H1 (cell line): ENCODE results near the gene C1QL1. TPM values are rescaled to one million over a fixed set of nuclear protein-coding genes. Genes with fewer than 3 reads are reported as not detected.

ENCODE experiments used
- CTCF ChIA-PET: fragments of 300-600 bp; sonication (Branson Sonifier 250); formaldehyde crosslinking; loops from one replicate; lab custom pipeline; 2021; ENCODE audit not compliant: partially characterized antibody; lab: Charles Lee
- POLR2A ChIA-PET: fragments of 300-600 bp; sonication (Branson Sonifier 250); formaldehyde crosslinking; loops from one replicate; lab custom pipeline; 2021; ENCODE audit warnings: inconsistent platforms; ENCODE audit not compliant: partially characterized antibody; lab: Charles Lee
- DNase-seq, 2 experiments: peaks; one replicate each; pipeline versions ENCODE4 v3.0.0 to v3.0.0-alpha.2; 2010 to 2022; ENCODE audit warnings: low spot score in 2 of 2, low read depth in 1 of 2, mixed read lengths in 1 of 2
- FAIRE-seq: peaks from 2 replicates; lab custom pipeline; 2011; peaks lifted over from hg19 to GRCh38; lab: Jason Lieb, UNC
- H2AFZ ChIP-seq: 2 replicates; pipeline ENCODE4 v1.8.1; 2012; ENCODE audit warnings: low read length, inconsistent platforms
- H2AK5ac ChIP-seq: 2 replicates; pipeline ENCODE4 v1.6.1; 2013; ENCODE audit warnings: low read depth, low read length
- H2BK120ac ChIP-seq: replicated peaks from 2 replicates; pipeline ENCODE3; 2013; ENCODE audit warnings: low read depth, low read length, inconsistent platforms
- H2BK12ac ChIP-seq: 2 replicates; pipeline ENCODE4 v1.6.1; 2013; ENCODE audit warnings: low read depth, low read length
- H2BK15ac ChIP-seq: 2 replicates; pipeline ENCODE4 v1.6.1; 2013; ENCODE audit warnings: low read length
- H2BK20ac ChIP-seq: 2 replicates; pipeline ENCODE4 v1.6.1; 2013; ENCODE audit warnings: low read length
- H2BK5ac ChIP-seq: 2 replicates; pipeline ENCODE4 v1.6.1; 2013; ENCODE audit warnings: low read depth, low read length
- H3K14ac ChIP-seq: 2 replicates; pipeline ENCODE4 v1.6.1; 2013; ENCODE audit warnings: inconsistent platforms; ENCODE audit not compliant: insufficient read length
- H3K18ac ChIP-seq: 2 replicates; pipeline ENCODE4 v1.6.1; 2013; ENCODE audit warnings: low read length; ENCODE audit errors: extremely low read depth
- H3K23ac ChIP-seq: 2 replicates; pipeline ENCODE4 v1.6.1; 2013; ENCODE audit warnings: inconsistent platforms; ENCODE audit not compliant: insufficient read length
- H3K23me2 ChIP-seq: 2 replicates; pipeline ENCODE4 v1.6.1; 2013; ENCODE audit warnings: low read depth, low read length
- H3K27ac ChIP-seq: 2 replicates; pipeline ENCODE4 v1.6.1; 2011; ENCODE audit warnings: low read depth, low read length, inconsistent platforms
- H3K27me3 ChIP-seq, 4 experiments: replicated peaks in 1 of 4; 1 replicate in 1 of 4; 2 replicates in 3 of 4; pipeline versions ENCODE4 v1.6.1 to v1.8.1; 2011 to 2013; ENCODE audit warnings: low read length in 3 of 4, mild to moderate bottlenecking in 3 of 4, inconsistent platforms in 2 of 4, mixed read lengths in 2 of 4, moderate library complexity in 1 of 4; ENCODE audit not compliant: control insufficient read depth in 3 of 4, insufficient read depth in 3 of 4; ENCODE audit errors: extremely low read depth in 1 of 4
- H3K36me3 ChIP-seq, 4 experiments: 2 replicates each; pipeline versions ENCODE4 v1.6.1 to v1.8.1; 2011 to 2013; ENCODE audit warnings: mild to moderate bottlenecking in 4 of 4, low read length in 3 of 4, moderate library complexity in 2 of 4, control low read depth in 1 of 4, inconsistent platforms in 1 of 4; ENCODE audit not compliant: insufficient read depth in 4 of 4, control insufficient read depth in 2 of 4
- H3K4ac ChIP-seq: replicated peaks from 2 replicates; pipeline ENCODE3; 2013; ENCODE audit warnings: low read length, low read depth, mixed read lengths, inconsistent platforms; ENCODE audit not compliant: insufficient read length
- H3K4me1 ChIP-seq, 4 experiments: replicated peaks in 1 of 4; 1 replicate in 1 of 4; 2 replicates in 3 of 4; pipeline versions ENCODE4 v1.6.1 to v1.8.1; 2011 to 2013; ENCODE audit warnings: low read length in 3 of 4, inconsistent platforms in 2 of 4, mixed read lengths in 1 of 4; ENCODE audit not compliant: insufficient read depth in 4 of 4, control insufficient read depth in 3 of 4
- H3K4me2 ChIP-seq, 2 experiments: 2 replicates each; pipeline versions ENCODE4 v1.6.1 to v1.8.1; 2011 to 2013; ENCODE audit warnings: low read depth in 2 of 2, low read length in 2 of 2, control low read depth in 1 of 2, inconsistent platforms in 1 of 2, mild to moderate bottlenecking in 1 of 2; ENCODE audit not compliant: insufficient read depth in 1 of 2
- H3K4me3 ChIP-seq, 4 experiments: fragments of 200-600, 300-600 bp in 1 of 4; sonication (generic), shearing (Covaris generic), sonication (Bioruptor Twin) in 1 of 4; 2 replicates each; pipeline versions ENCODE4 v1.5.1 to v1.8.1; 2011 to 2016; ENCODE audit warnings: low read length in 4 of 4, low read depth in 3 of 4, control low read depth in 2 of 4, inconsistent platforms in 2 of 4, mild to moderate bottlenecking in 2 of 4, mixed read lengths in 1 of 4, moderate library complexity in 1 of 4; ENCODE audit not compliant: insufficient read depth in 2 of 4; ENCODE audit errors: extremely low read depth in 1 of 4
- H3K56ac ChIP-seq: replicated peaks from 2 replicates; pipeline ENCODE3; 2013; ENCODE audit warnings: low read depth, mild to moderate bottlenecking, mixed read lengths, low read length, inconsistent platforms; ENCODE audit not compliant: insufficient read length
- H3K79me1 ChIP-seq: 2 replicates; pipeline ENCODE4 v1.6.1; 2013; ENCODE audit warnings: low read depth, low read length, control low read depth
- H3K79me2 ChIP-seq, 2 experiments: 2 replicates each; pipeline versions ENCODE4 v1.6.1 to v1.8.1; 2012 to 2013; ENCODE audit warnings: low read length in 2 of 2, mild to moderate bottlenecking in 2 of 2, inconsistent platforms in 1 of 2; ENCODE audit not compliant: insufficient read depth in 2 of 2, control insufficient read depth in 1 of 2
- H3K9ac ChIP-seq, 4 experiments: replicated peaks in 1 of 4; 1 replicate in 1 of 4; 2 replicates in 3 of 4; pipeline versions ENCODE4 v1.6.1 to v1.8.1; 2011 to 2013; ENCODE audit warnings: low read depth in 3 of 4, low read length in 3 of 4, control low read depth in 2 of 4, mild to moderate bottlenecking in 2 of 4, moderate library complexity in 2 of 4, inconsistent platforms in 1 of 4; ENCODE audit errors: extremely low read depth in 1 of 4
- H3K9me3 ChIP-seq, 2 experiments: 2 replicates each; pipeline versions ENCODE4 v1.6.1 to v1.8.1; 2012 to 2013; ENCODE audit warnings: mild to moderate bottlenecking in 2 of 2, moderate library complexity in 2 of 2, control low read depth in 1 of 2, inconsistent platforms in 1 of 2, low read depth in 1 of 2, low read length in 1 of 2, mixed read lengths in 1 of 2; ENCODE audit not compliant: insufficient read depth in 2 of 2
- H4K20me1 ChIP-seq, 2 experiments: replicated peaks in 1 of 2; 2 replicates each; pipeline versions ENCODE3 to v1.8.1; 2011 to 2013; ENCODE audit warnings: inconsistent platforms in 2 of 2, low read length in 2 of 2, mild to moderate bottlenecking in 1 of 2; ENCODE audit not compliant: insufficient read depth in 2 of 2, control insufficient read depth in 1 of 2
- H4K5ac ChIP-seq: 2 replicates; pipeline ENCODE4 v1.6.1; 2013; ENCODE audit warnings: low read length, low read depth, mixed read lengths, inconsistent platforms; ENCODE audit not compliant: insufficient read length
- H4K8ac ChIP-seq: 2 replicates; pipeline ENCODE4 v1.8.0; 2013; ENCODE audit warnings: mild to moderate bottlenecking, moderate library complexity, low read length, inconsistent platforms; ENCODE audit not compliant: insufficient read depth; ENCODE audit errors: extremely low read depth
- H4K91ac ChIP-seq: replicated peaks from 2 replicates; pipeline ENCODE3; 2013; ENCODE audit warnings: low read length, mixed read lengths, inconsistent platforms; ENCODE audit not compliant: insufficient read length
- MAX ChIP-seq: IDR thresholded peaks from 2 replicates; pipeline ENCODE4 v1.6.1; 2012; ENCODE audit warnings: inconsistent platforms
- SP1 ChIP-seq: IDR thresholded peaks from 2 replicates; pipeline ENCODE4 v1.6.1; 2011; ENCODE audit warnings: low read depth, low read length
- TEAD4 ChIP-seq: IDR thresholded peaks from 2 replicates; pipeline ENCODE4 v1.6.1; 2012; ENCODE audit warnings: low read depth, low read length, inconsistent platforms, mixed read lengths
- WGBS, 2 experiments: shearing (Covaris generic) in 1 of 2; methylation state at CpG; one replicate each; pipeline versions ENCODE4 v1.1.6 to v1.1.7; 2013 to 2015; ENCODE audit warnings: low lambda C conversion rate in 2 of 2, mixed read lengths in 2 of 2, inconsistent platforms in 1 of 2, low coverage in 1 of 2, missing lambda C conversion rate in 1 of 2; ENCODE audit not compliant: insufficient replicate concordance in 2 of 2, insufficient coverage in 1 of 2, insufficient read length in 1 of 2; ENCODE audit errors: extremely low coverage in 1 of 2, missing lambda C conversion rate in 1 of 2; 5-methylcytosine and 5-hydroxymethylcytosine counted together
- polyA plus RNA-seq, 7 experiments: library from polyadenylated mRNA; depleted of rRNA in 3 of 7; stranded (reverse) in 5 of 7; unstranded in 2 of 7; fragments of >200 nt in 5 of 7; fragments of 200-250 nt in 2 of 7; gene quantifications; 1 replicate in 5 of 7; 2 replicates in 1 of 7; 4 replicates in 1 of 7; pipeline versions ENCODE4 v1.2.1 to v1.2.3, GENCODE V29; 2011 to 2013; ENCODE audit warnings: missing spikeins in 2 of 7, mixed read lengths in 2 of 7
- total RNA-seq: library from RNA; stranded (reverse); fragmentation: NEBNext Ultra II Directional; extraction: Animal tissue kit (Norgen Biotek cat#: 25700); gene quantifications from 2 replicates; pipeline ENCODE4 v1.2.1, GENCODE V29; 2021
- TF ChIP-seq, protein P1 (sequence below): IDR thresholded peaks from 2 replicates; pipeline ENCODE4 v1.6.1; 2011; ENCODE audit warnings: low read length, improper control_type of control experiment

Gene C1QL1
- total and polyA plus RNA-seq, 2 of the 8 experiments (the other 6 are each of a cell fraction or from before 2014, with no cell fraction given) = 7.6 to 10.5 TPM

- TF ChIP-seq, protein P1, sequence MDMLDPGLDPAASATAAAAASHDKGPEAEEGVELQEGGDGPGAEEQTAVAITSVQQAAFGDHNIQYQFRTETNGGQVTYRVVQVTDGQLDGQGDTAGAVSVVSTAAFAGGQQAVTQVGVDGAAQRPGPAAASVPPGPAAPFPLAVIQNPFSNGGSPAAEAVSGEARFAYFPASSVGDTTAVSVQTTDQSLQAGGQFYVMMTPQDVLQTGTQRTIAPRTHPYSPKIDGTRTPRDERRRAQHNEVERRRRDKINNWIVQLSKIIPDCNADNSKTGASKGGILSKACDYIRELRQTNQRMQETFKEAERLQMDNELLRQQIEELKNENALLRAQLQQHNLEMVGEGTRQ = no peak
- TF ChIP-seq MAX (no peak), TEAD4 (peak; percentile 58; the same call in 1 of the 2 replicates), SP1 (no peak)
- no peak for DNase-seq
- no peaks in the 10 kb centered on the region for H3K9me3 ChIP-seq
- no peak overlapping the region for H4K8ac ChIP-seq
- no peak overlapping the region for H3K27ac ChIP-seq
- no peak overlapping the region for H2BK120ac ChIP-seq
- peak; percentile 19 for FAIRE-seq
- H3K36me3 ChIP-seq = peaks cover 0 to 17% (median 10%) of the 10 kb centered on the region in 4 experiments; a peak in 5 of 8 replicates
- no peak overlapping the region for H3K14ac ChIP-seq
- no peak overlapping the region for H4K91ac ChIP-seq
- H3K18ac ChIP-seq = no peak overlapping the region
- WGBS, 2 experiments = 88% methylated on average over 4 of the region's 4 CpGs; no CpG with 5 or more reads in 1 of the 2 experiments
- no peaks in the 10 kb centered on the region for H3K27me3 ChIP-seq
- peaks cover 5% of the 10 kb centered on the region; the same call in 1 of the 2 replicates for H3K79me1 ChIP-seq
- H3K4me2 ChIP-seq = no peak overlapping the region
- H4K5ac ChIP-seq = no peak overlapping the region
- no peaks in the 10 kb centered on the region for H3K23me2 ChIP-seq
- ChIA-PET CTCF (interaction anchor here (0.9 to 3.5 kb wide), 9 partner anchors 11 to 82 kb away, joined by 3 to 15 read pairs (median 5); no protein-coding TSS in a partner anchor), POLR2A (interaction anchor here (1.0 to 5.0 kb wide), 7 partner anchors 10 to 100 kb away, joined by 3 to 25 read pairs (median 4); no protein-coding TSS in a partner anchor)
- no peak overlapping the region for H3K56ac ChIP-seq
- H3K4me3 ChIP-seq = no peak overlapping the region
- no peak overlapping the region for H2BK5ac ChIP-seq
- H3K9ac ChIP-seq = no peak overlapping the region
- H2BK12ac ChIP-seq = no peak overlapping the region
- no peak overlapping the region for H2AK5ac ChIP-seq
- no peak overlapping the region for H2AFZ ChIP-seq
- peaks cover 3 to 58% of the 10 kb centered on the region in 2 experiments for H3K79me2 ChIP-seq
- no peak overlapping the region for H3K4ac ChIP-seq
- H3K23ac ChIP-seq = no peak overlapping the region
- H2BK20ac ChIP-seq = no peak overlapping the region
- no peak overlapping the region for H2BK15ac ChIP-seq
- peaks cover 4% of the 10 kb centered on the region in 2 experiments for H4K20me1 ChIP-seq
- H3K4me1 ChIP-seq = 0 out of 7 replicates have a peak, but pooled peaks cover 0 to 2% (median 0%) of the 10 kb centered on the region in 4 experiments
These were observed 27.8 kb downstream of the C1QL1 start for GRCh38 chr17:44940317-44940716.
